NCI-H2107 treated with DMSO at 0.1 percent for 48 hours (cell line): Measurements from ENCODE around the gene OR13C2.

Source experiments
- DNase-seq: peaks from one replicate; lab custom pipeline; 2025; ENCODE audit not compliant: unreplicated experiment; lab: John Stamatoyannopoulos, UW

Gene OR13C2

GRCh38 chr9:104555521-104555920 is 49.9 kb downstream of the OR13C2 start:
- no peak for DNase-seq
